Hematopoietic multipotent progenitor cell (in vitro differentiated cells): ENCODE measurements around the gene BBIP1. TPM values are rescaled to one million over a fixed set of nuclear protein-coding genes. Genes with fewer than 3 reads are reported as not detected.

Source experiments
- total RNA-seq: library from RNA; depleted of rRNA; stranded (reverse); fragments of >200 nt; gene quantifications from one replicate; pipeline ENCODE4 v1.2.3, GENCODE V29; 2012

BBIP1 gene
- total RNA-seq, 1 donor, result 7.0 TPM

Other genes with a start within 250 kb of the BBIP1 start
- gene PDCD4, start 47.3 kb downstream of the BBIP1 start, total RNA-seq, result 53.9 TPM
- gene SHOC2, start 424 bp upstream of the BBIP1 start, total RNA-seq, result 29.6 TPM
- 6.5 TPM for gene ADRA2A, start 157.8 kb upstream of the BBIP1 start, total RNA-seq